OCI-LY1 (cell line): ENCODE data around the gene GPR32.

Experiments used
- H2AFZ ChIP-seq: fragments of 200-600 bp; sonication (generic), shearing (Covaris generic); 2 replicates; pipeline ENCODE4 v1.6.0; 2014; ENCODE audit warnings: antibody characterized with exemption, mild to moderate bottlenecking, low read length
- H3F3A ChIP-seq: fragments of 200-600 bp; sonication (generic), shearing (Covaris generic); 2 replicates; pipeline ENCODE4 v1.6.0; 2014; ENCODE audit warnings: mild to moderate bottlenecking, antibody characterized with exemption, low read length, moderate library complexity; ENCODE audit not compliant: insufficient read depth
- H3K27ac ChIP-seq: fragments of 200-600 bp; sonication (generic); 2 replicates; pipeline ENCODE4 v1.5.1; 2014; ENCODE audit warnings: low read length, mixed run types, mild to moderate bottlenecking, low read depth; ENCODE audit not compliant: poor library complexity, severe bottlenecking
- H3K27me3 ChIP-seq: fragments of 200-600 bp; sonication (generic); 2 replicates; pipeline ENCODE4 v1.6.0; 2014; ENCODE audit warnings: antibody characterized with exemption, mild to moderate bottlenecking, low read length, moderate library complexity; ENCODE audit not compliant: insufficient read depth
- H3K36me3 ChIP-seq: fragments of 200-600 bp; sonication (generic); 2 replicates; pipeline ENCODE4 v1.6.1; 2014; ENCODE audit warnings: mild to moderate bottlenecking, antibody characterized with exemption, low read length, moderate library complexity, mixed read lengths; ENCODE audit not compliant: insufficient read depth
- H3K4me1 ChIP-seq: fragments of 200-600 bp; sonication (generic); 2 replicates; pipeline ENCODE4 v1.5.1; 2014; ENCODE audit warnings: mild to moderate bottlenecking, low read length, moderate library complexity; ENCODE audit not compliant: insufficient read depth, severe bottlenecking
- H3K4me2 ChIP-seq: fragments of 200-600 bp; sonication (generic), shearing (Covaris generic); 2 replicates; pipeline ENCODE4 v1.6.1; 2014; ENCODE audit warnings: low read length
- H3K4me3 ChIP-seq: fragments of 200-600 bp; sonication (generic); 2 replicates; pipeline ENCODE4 v1.5.1; 2014; ENCODE audit warnings: low read length, low read depth, mild to moderate bottlenecking, mixed read lengths; ENCODE audit not compliant: poor library complexity, severe bottlenecking
- H3K79me2 ChIP-seq: fragments of 200-600 bp; shearing (Covaris generic); 2 replicates; pipeline ENCODE4 v1.6.1; 2016; ENCODE audit warnings: mixed run types, low read length, mixed read lengths; ENCODE audit not compliant: insufficient read depth
- H3K9ac ChIP-seq: fragments of 200-600 bp; sonication (generic), shearing (Covaris generic); 2 replicates; pipeline ENCODE4 v1.6.1; 2014; ENCODE audit warnings: mild to moderate bottlenecking, low read length, mixed read lengths
- H3K9me2 ChIP-seq: fragments of 200-600 bp; sonication (generic), shearing (Covaris generic); 2 replicates; pipeline ENCODE4 v1.6.1; 2014; ENCODE audit warnings: low read depth, mild to moderate bottlenecking, low read length, mixed read lengths
- H3K9me3 ChIP-seq: fragments of 200-600 bp; shearing (Covaris generic); 2 replicates; pipeline ENCODE4 v1.6.1; 2014; ENCODE audit warnings: low read length, mixed read lengths
- H4K20me1 ChIP-seq: fragments of 200-600 bp; sonication (generic), shearing (Covaris generic); 2 replicates; pipeline ENCODE4 v1.6.0; 2016; ENCODE audit warnings: mild to moderate bottlenecking, low read length; ENCODE audit not compliant: insufficient read depth
- CTCF ChIP-seq: fragments of 200-600 bp; sonication (generic), shearing (Covaris generic); IDR thresholded peaks from 2 replicates; pipeline ENCODE4 v1.5.1; 2017; ENCODE audit warnings: mild to moderate bottlenecking, antibody characterized with exemption, low read length, moderate library complexity, mixed read lengths
- EZH2 ChIP-seq: fragments of 200-600 bp; sonication (generic), shearing (Covaris generic); IDR thresholded peaks from 2 replicates; pipeline ENCODE4 v1.8.0; 2017; ENCODE audit warnings: borderline replicate concordance, mixed run types, mild to moderate bottlenecking, antibody characterized with exemption, low read length, moderate library complexity, mixed read lengths

The GPR32 gene

GRCh38 chr19:50784710-50785109 is 14.4 kb downstream of the GPR32 start:
- Histone ChIP-seq H3K4me3 (no peak overlapping the region), H2AFZ (no peak overlapping the region), H3K9me2 (no peaks in the 10 kb centered on the region), H3K4me1 (no peaks in the 10 kb centered on the region), H3K27ac (no peak overlapping the region), H3K36me3 (no peaks in the 10 kb centered on the region), H3K9ac (no peak overlapping the region), H3K27me3 (0 out of 2 replicates have a peak, but pooled peaks cover 6% of the 10 kb centered on the region), H3K9me3 (no peaks in the 10 kb centered on the region), H3K4me2 (no peak overlapping the region), H3K79me2 (no peaks in the 10 kb centered on the region), H4K20me1 (no peaks in the 10 kb centered on the region), H3F3A (no peaks in the 10 kb centered on the region)
- TF ChIP-seq EZH2 (no peak), CTCF (no peak)

- Histone ChIP-seq H4K20me1 (no peaks in the 10 kb centered on the region), H3K9ac (no peak overlapping the region), H3K9me2 (no peaks in the 10 kb centered on the region), H3K36me3 (no peaks in the 10 kb centered on the region), H3K4me2 (no peak overlapping the region), H3K4me1 (no peaks in the 10 kb centered on the region), H3K79me2 (no peaks in the 10 kb centered on the region), H3F3A (no peaks in the 10 kb centered on the region), H2AFZ (no peak overlapping the region), H3K4me3 (no peak overlapping the region), H3K9me3 (no peaks in the 10 kb centered on the region), H3K27me3 (0 out of 2 replicates have a peak, but pooled peaks cover 6% of the 10 kb centered on the region), H3K27ac (no peak overlapping the region)
- TF ChIP-seq CTCF (no peak), EZH2 (no peak)
Measured at GRCh38 chr19:50785329-50785728, 15.1 kb downstream of the GPR32 start.

GRCh38 chr19:50790396-50790795 is 20.1 kb downstream of the GPR32 start, which contains the start of gene ACP4:
Gene ACP4 (plus strand): TSS chr19:50790415. CDS start chr19:50790415, 0 bp downstream.
- no peaks in the 10 kb centered on the region for H3K9me2 ChIP-seq
- no peaks in the 10 kb centered on the region for H3F3A ChIP-seq
- no peak within 1 kb of the TSS for H3K4me3 ChIP-seq
- no peaks in the 10 kb centered on the region for H3K79me2 ChIP-seq
- no peaks in the 10 kb centered on the region for H4K20me1 ChIP-seq
- H2AFZ ChIP-seq: no peak within 1 kb of the TSS
- H3K27me3 ChIP-seq: 0 out of 2 replicates have a peak, but pooled peaks cover 2% of the 10 kb centered on the region
- TF ChIP-seq CTCF (no peak), EZH2 (no peak)
- H3K27ac ChIP-seq: no peak within 1 kb of the TSS
- H3K36me3 ChIP-seq: peaks cover 3% of the 10 kb centered on the region; the same call in 1 of the 2 replicates
- no peaks in the 10 kb centered on the region for H3K9me3 ChIP-seq
- H3K4me2 ChIP-seq: no peak within 1 kb of the TSS
- H3K4me1 ChIP-seq: peaks cover 5% of the 10 kb centered on the region
- no peak within 1 kb of the TSS for H3K9ac ChIP-seq
